GM12878 (cell line): ENCODE data around the gene LOXL3. TPM values are rescaled to one million over a fixed set of nuclear protein-coding genes. Genes with fewer than 3 reads are reported as not detected.

Source experiments
- ATAC-seq: fragments of 200-7000 bp; cut with Tn5 transposase; 3 replicates; pipeline ENCODE4 v1.9.1; 2020; ENCODE audit warnings: mild to moderate bottlenecking, moderate library complexity
- BruUV-seq: library from RNA; stranded (reverse); fragments of 400-500 nt; replicated peaks from 2 replicates; lab custom pipeline; 2021; lab: Mats Ljungman, UMichigan
- CTCF ChIA-PET: fragments of 300-600 bp; sonication (Branson Sonifier 250); formaldehyde crosslinking; extraction: SDS; loops from one replicate; lab custom pipeline; 2021; ENCODE audit warnings: inconsistent platforms; lab: Yijun Ruan, JAX
- POLR2A ChIA-PET: fragments of 350-600 bp; formaldehyde crosslinking; extraction: SDS; loops from one replicate; lab custom pipeline; 2021; ENCODE audit warnings: inconsistent platforms; lab: Charles Lee
- RAD21 ChIA-PET: fragments of 300-600 bp; sonication (Branson Sonifier 250); formaldehyde crosslinking; loops from one replicate; lab custom pipeline; 2023; ENCODE audit warnings: antibody characterized with exemption; ENCODE audit not compliant: unreplicated experiment; lab: Charles Lee
- SMC1A ChIA-PET: fragments of 300-600 bp; sonication (Branson Sonifier 250); formaldehyde crosslinking; loops from one replicate; lab custom pipeline; 2023; ENCODE audit not compliant: unreplicated experiment, uncharacterized antibody; lab: Charles Lee
- DNase-seq: peaks from one replicate; pipeline ENCODE4 v3.0.0-alpha.2; 2011; ENCODE audit warnings: low read depth, low spot score
- FAIRE-seq: peaks from 3 replicates; lab custom pipeline; 2011; peaks lifted over from hg19 to GRCh38; lab: Jason Lieb, UNC
- H2AFZ ChIP-seq: 2 replicates; pipeline ENCODE4 v1.6.0; 2011; ENCODE audit warnings: low read depth, low read length, control low read depth; ENCODE audit not compliant: control insufficient read depth
- H3K27ac ChIP-seq: 2 replicates; pipeline ENCODE4 v1.5.1; 2011; ENCODE audit warnings: control low read depth; ENCODE audit not compliant: control insufficient read depth, insufficient read depth
- H3K27me3 ChIP-seq, 2 experiments: replicated peaks in 1 of 2; 2 replicates each; pipeline versions ENCODE4 v1.6.0 to v1.6.1; 2011; ENCODE audit warnings: low read length in 1 of 2; ENCODE audit not compliant: control insufficient read depth in 2 of 2, insufficient read depth in 2 of 2
- H3K36me3 ChIP-seq, 2 experiments: 2 replicates each; pipeline ENCODE4 v1.5.1; 2011; ENCODE audit warnings: low read length in 1 of 2; ENCODE audit not compliant: control insufficient read depth in 2 of 2, insufficient read depth in 2 of 2
- H3K4me1 ChIP-seq: 2 replicates; pipeline ENCODE4 v1.6.1; 2011; ENCODE audit warnings: mild to moderate bottlenecking, low read length, moderate library complexity, mixed read lengths; ENCODE audit not compliant: control insufficient read depth, insufficient read depth
- H3K4me2 ChIP-seq: 2 replicates; pipeline ENCODE4 v1.6.0; 2011; ENCODE audit warnings: control low read depth; ENCODE audit not compliant: control insufficient read depth, insufficient read depth
- H3K4me3 ChIP-seq: fragments of 200-600 bp; sonication (generic); 2 replicates; pipeline ENCODE4 v1.5.1; 2016
- H3K79me2 ChIP-seq: 2 replicates; pipeline ENCODE4 v1.6.0; 2011; ENCODE audit warnings: low read length; ENCODE audit not compliant: control insufficient read depth, insufficient read depth
- H3K9ac ChIP-seq: 2 replicates; pipeline ENCODE4 v1.8.0; 2011; ENCODE audit warnings: low read length, control low read depth, mixed read lengths; ENCODE audit not compliant: control insufficient read depth, insufficient read depth
- H3K9me3 ChIP-seq: replicated peaks from 3 replicates; pipeline ENCODE4 v1.5.1; 2011; ENCODE audit warnings: mild to moderate bottlenecking, low read length; ENCODE audit not compliant: control insufficient read depth, insufficient read depth
- H4K20me1 ChIP-seq: 2 replicates; pipeline ENCODE4 v1.6.0; 2011; ENCODE audit not compliant: control insufficient read depth, insufficient read depth
- RAD51 ChIP-seq: fragments of 450-650 bp; IDR thresholded peaks from 2 replicates; pipeline ENCODE4 v1.6.1; 2016; ENCODE audit warnings: moderate library complexity, mild to moderate bottlenecking, inconsistent platforms
- WGBS: methylation state at CpG from one replicate; pipeline ENCODE4 v1.1.6; 2016; ENCODE audit warnings: low lambda C conversion rate; ENCODE audit not compliant: insufficient replicate concordance, insufficient coverage; ENCODE audit errors: missing lambda C conversion rate; 5-methylcytosine and 5-hydroxymethylcytosine counted together
- in situ Hi-C: fragments of 300-500 bp; cut with MboI; formaldehyde crosslinking; loops from 9 replicates; pipeline ENCODE4 v1.14.3; 2018; ENCODE audit warnings: mixed read lengths
- intact Hi-C: fragments of 100-400 bp; cut with micrococcal nuclease; formaldehyde crosslinking; loops from one replicate; pipeline ENCODE4 v1.14.2; 2022; ENCODE audit not compliant: unreplicated experiment
- polyA plus RNA-seq, 11 experiments: library from polyadenylated mRNA; depleted of rRNA in 4 of 11; unstranded in 6 of 11; stranded (reverse) in 5 of 11; fragments of >200 nt; fragmentation: Nextera tagmentation in 4 of 11; fragmentation: Illumina TruSeq in 1 of 11; extraction: Ambion mirVana in 4 of 11; extraction: Trizol in 1 of 11; gene quantifications; 1 replicate in 1 of 11; 2 replicates in 10 of 11; pipeline versions ENCODE4 v1.2.1 to v1.2.3, GENCODE V29; 2011 to 2016; ENCODE audit warnings: inconsistent platforms in 2 of 11, missing spikeins in 2 of 11, low read depth in 1 of 11
- total RNA-seq, 4 experiments: library from RNA; depleted of rRNA in 3 of 4; stranded (reverse); fragments of >200 nt in 3 of 4; fragmentation: Illumina TruSeq in 1 of 4; extraction: Trizol in 1 of 4; gene quantifications; 2 replicates each; pipeline versions ENCODE4 v1.2.1 to v1.2.3, GENCODE V29; 2013 to 2021
- TF ChIP-seq, protein P1 (sequence below): fragments of 450-650 bp; formaldehyde crosslinking; IDR thresholded peaks from 2 replicates; pipeline ENCODE4 v1.4.0; 2022; ENCODE audit warnings: mild to moderate bottlenecking, moderate library complexity
- TF ChIP-seq, protein P2 (sequence below): fragments of 450-650 bp; IDR thresholded peaks from 2 replicates; pipeline ENCODE4 v1.6.1; 2014; ENCODE audit warnings: mild to moderate bottlenecking

LOXL3 gene
- total and polyA plus RNA-seq, 10 of the 15 experiments (the other 5 are each of a cell fraction or from before 2014, with no cell fraction given), result 6.2 to 40.9 (median 23.3) TPM

DNA sequence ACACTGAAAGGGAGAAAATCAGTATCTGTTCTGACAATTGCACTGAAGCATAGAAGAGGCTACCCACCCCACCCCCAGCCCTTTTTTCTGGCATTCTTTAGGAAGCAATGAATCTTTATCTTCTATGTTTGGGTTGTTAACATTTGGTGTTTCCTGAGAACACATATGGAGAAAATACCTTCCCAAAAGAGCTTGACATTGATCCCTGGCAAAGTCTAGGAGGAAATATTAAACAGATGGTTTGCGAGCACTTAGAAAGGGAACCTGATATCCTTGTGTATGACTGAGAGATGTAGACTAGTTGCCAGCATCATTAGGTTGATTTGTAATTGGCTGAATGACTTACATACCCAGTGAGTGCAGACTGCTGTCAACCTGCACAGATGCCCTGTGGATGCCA is 43.7 kb upstream of the LOXL3 start:
- FAIRE-seq, result no peak
- TF ChIP-seq RAD51, result no peak
- TF ChIP-seq, protein P1, sequence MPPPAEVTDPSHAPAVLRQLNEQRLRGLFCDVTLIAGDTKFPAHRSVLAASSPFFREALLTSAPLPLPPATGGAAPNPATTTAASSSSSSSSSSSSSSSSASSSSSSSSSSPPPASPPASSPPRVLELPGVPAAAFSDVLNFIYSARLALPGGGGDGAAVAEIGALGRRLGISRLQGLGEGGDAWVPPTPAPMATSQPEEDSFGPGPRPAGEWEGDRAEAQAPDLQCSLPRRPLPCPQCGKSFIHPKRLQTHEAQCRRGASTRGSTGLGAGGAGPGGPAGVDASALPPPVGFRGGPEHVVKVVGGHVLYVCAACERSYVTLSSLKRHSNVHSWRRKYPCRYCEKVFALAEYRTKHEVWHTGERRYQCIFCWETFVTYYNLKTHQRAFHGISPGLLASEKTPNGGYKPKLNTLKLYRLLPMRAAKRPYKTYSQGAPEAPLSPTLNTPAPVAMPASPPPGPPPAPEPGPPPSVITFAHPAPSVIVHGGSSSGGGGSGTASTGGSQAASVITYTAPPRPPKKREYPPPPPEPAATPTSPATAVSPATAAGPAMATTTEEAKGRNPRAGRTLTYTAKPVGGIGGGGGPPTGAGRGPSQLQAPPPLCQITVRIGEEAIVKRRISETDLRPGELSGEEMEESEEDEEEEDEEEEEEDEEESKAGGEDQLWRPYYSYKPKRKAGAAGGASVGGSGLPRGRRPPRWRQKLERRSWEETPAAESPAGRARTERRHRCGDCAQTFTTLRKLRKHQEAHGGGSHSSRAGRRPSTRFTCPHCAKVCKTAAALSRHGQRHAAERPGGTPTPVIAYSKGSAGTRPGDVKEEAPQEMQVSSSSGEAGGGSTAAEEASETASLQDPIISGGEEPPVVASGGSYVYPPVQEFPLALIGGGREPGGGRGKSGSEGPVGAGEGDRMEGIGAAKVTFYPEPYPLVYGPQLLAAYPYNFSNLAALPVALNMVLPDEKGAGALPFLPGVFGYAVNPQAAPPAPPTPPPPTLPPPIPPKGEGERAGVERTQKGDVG, result no peak
- TF ChIP-seq, protein P2, sequence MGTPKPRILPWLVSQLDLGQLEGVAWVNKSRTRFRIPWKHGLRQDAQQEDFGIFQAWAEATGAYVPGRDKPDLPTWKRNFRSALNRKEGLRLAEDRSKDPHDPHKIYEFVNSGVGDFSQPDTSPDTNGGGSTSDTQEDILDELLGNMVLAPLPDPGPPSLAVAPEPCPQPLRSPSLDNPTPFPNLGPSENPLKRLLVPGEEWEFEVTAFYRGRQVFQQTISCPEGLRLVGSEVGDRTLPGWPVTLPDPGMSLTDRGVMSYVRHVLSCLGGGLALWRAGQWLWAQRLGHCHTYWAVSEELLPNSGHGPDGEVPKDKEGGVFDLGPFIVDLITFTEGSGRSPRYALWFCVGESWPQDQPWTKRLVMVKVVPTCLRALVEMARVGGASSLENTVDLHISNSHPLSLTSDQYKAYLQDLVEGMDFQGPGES, result no peak
- ChIA-PET CTCF (interaction anchor here (7.6 kb wide), 1 partner anchor 9 kb away, joined by 74 read pairs; no protein-coding TSS in a partner anchor), RAD21 (no interaction called here), SMC1A (interaction anchor here (1.3 to 6.7 kb wide), 3 partner anchors 8 to 29 kb away, joined by 3 to 44 read pairs (median 5); no protein-coding TSS in a partner anchor), POLR2A (interaction anchor here (0.7 kb wide), 1 partner anchor 92 kb away, joined by 3 read pairs; no protein-coding TSS in a partner anchor)
- Histone ChIP-seq H3K27me3 (no peaks in the 10 kb centered on the region; a peak in 2 of 4 replicates), H3K4me3 (no peak overlapping the region), H3K4me1 (no peaks in the 10 kb centered on the region), H3K9ac (no peak overlapping the region), H3K9me3 (no peaks in the 10 kb centered on the region), H3K27ac (no peak overlapping the region), H3K4me2 (no peak overlapping the region), H4K20me1 (no peaks in the 10 kb centered on the region), H3K79me2 (no peaks in the 10 kb centered on the region), H3K36me3 (no peaks in the 10 kb centered on the region), H2AFZ (no peak overlapping the region)
- no peak for DNase-seq
- ATAC-seq, result no peak
- BruUV-seq, result no TSS peak
- WGBS, result 33% methylated on average over 1 of the region's 1 CpG
- in situ Hi-C loops, result loop anchor here (10.0 kb wide), 1 partner anchor 353 kb away; no protein-coding TSS in a partner anchor
- intact Hi-C loops, result no loop called here
